HCT116 (cell line): ENCODE results near the gene SOAT2. TPM values are rescaled to one million over a fixed set of nuclear protein-coding genes. Genes with fewer than 3 reads are reported as not detected.

ENCODE experiments used
- ATAC-seq: fragments of 200-7000 bp; cut with Tn5 transposase; 2 replicates; pipeline ENCODE4 v1.9.1; 2020; ENCODE audit warnings: mild to moderate bottlenecking, moderate library complexity
- BruUV-seq: library from RNA; stranded (reverse); fragments of 400-500 nt; replicated peaks from 2 replicates; lab custom pipeline; 2021; lab: Mats Ljungman, UMichigan
- CTCF ChIA-PET: fragments of 300-600 bp; sonication (Branson Sonifier 250); formaldehyde crosslinking; loops from one replicate; lab custom pipeline; 2021; ENCODE audit warnings: antibody characterized with exemption; lab: Charles Lee
- POLR2A ChIA-PET: fragments of 300-600, 350-600 bp; sonication (Branson Sonifier 250); formaldehyde crosslinking; loops from one replicate; lab custom pipeline; 2021; ENCODE audit warnings: antibody characterized with exemption; lab: Charles Lee
- RAD21 ChIA-PET, 2 experiments: fragments of 300-600 bp; sonication (Branson Sonifier 250); formaldehyde crosslinking; loops; one replicate each; lab custom pipeline; 2023; ENCODE audit warnings: low total read pairs in 2 of 2; ENCODE audit not compliant: uncharacterized antibody in 2 of 2, unreplicated experiment in 2 of 2, low non-redundant PET in 1 of 2; lab: Charles Lee
- DNase-seq: peaks from one replicate; pipeline ENCODE4 v3.0.0-alpha.2; 2010; ENCODE audit warnings: low read depth, low spot score
- H2AFZ ChIP-seq: fragments of 200-600 bp; shearing (Covaris generic), sonication (generic); 2 replicates; pipeline ENCODE4 v1.6.1; 2017; ENCODE audit warnings: low read depth, mixed run types, mixed read lengths, antibody characterized with exemption, low read length; ENCODE audit not compliant: poor library complexity, severe bottlenecking
- H3K27ac ChIP-seq: 2 replicates; pipeline ENCODE4 v1.5.1; 2012; ENCODE audit warnings: low read depth, low read length
- H3K27me3 ChIP-seq: fragments of 200-600 bp; sonication (generic); 2 replicates; pipeline ENCODE4 v1.6.1; 2016; ENCODE audit warnings: mixed run types, low read length, mixed read lengths; ENCODE audit not compliant: insufficient read depth
- H3K36me3 ChIP-seq, 2 experiments: fragments of 200-500 bp in 1 of 2; fragments of 200-600 bp in 1 of 2; sonication (Bioruptor generic) in 1 of 2; sonication (generic) in 1 of 2; 2 replicates each; pipeline versions ENCODE4 v1.5.1 to v1.6.1; 2014 to 2016; ENCODE audit warnings: low read length in 2 of 2, inconsistent platforms in 1 of 2, mixed read lengths in 1 of 2, mixed run types in 1 of 2; ENCODE audit not compliant: insufficient read depth in 2 of 2, control insufficient read depth in 1 of 2
- H3K4me1 ChIP-seq, 2 experiments: fragments of 200-600 bp in 1 of 2; sonication (generic) in 1 of 2; 2 replicates each; pipeline versions ENCODE4 v1.5.1 to v1.6.1; 2012 to 2017; ENCODE audit warnings: low read length in 2 of 2, inconsistent platforms in 1 of 2, mild to moderate bottlenecking in 1 of 2, mixed read lengths in 1 of 2, mixed run types in 1 of 2, moderate library complexity in 1 of 2; ENCODE audit not compliant: insufficient read depth in 2 of 2, control insufficient read depth in 1 of 2
- H3K4me2 ChIP-seq: fragments of 200-600 bp; sonication (generic); 2 replicates; pipeline ENCODE4 v1.6.1; 2017; ENCODE audit warnings: mixed run types, low read length, mixed read lengths
- H3K4me3 ChIP-seq, 2 experiments: fragments of 200-600 bp in 1 of 2; sonication (generic) in 1 of 2; replicated peaks in 1 of 2; 2 replicates each; pipeline ENCODE4 v1.5.1; 2011 to 2016; ENCODE audit warnings: low read length in 2 of 2, control low read depth in 1 of 2, low read depth in 1 of 2, mild to moderate bottlenecking in 1 of 2, mixed read lengths in 1 of 2, mixed run types in 1 of 2
- H3K79me2 ChIP-seq: fragments of 200-600 bp; sonication (generic); 2 replicates; pipeline ENCODE4 v1.6.1; 2017; ENCODE audit warnings: mild to moderate bottlenecking, mixed run types, low read length, moderate library complexity, mixed read lengths; ENCODE audit not compliant: insufficient read depth
- H3K9ac ChIP-seq: fragments of 200-600 bp; sonication (generic); 2 replicates; pipeline ENCODE4 v1.6.1; 2016; ENCODE audit warnings: low read length, mixed read lengths
- H3K9me2 ChIP-seq: fragments of 200-600 bp; sonication (generic), shearing (Covaris generic); 2 replicates; pipeline ENCODE4 v1.6.1; 2017; ENCODE audit warnings: mixed run types, mild to moderate bottlenecking, moderate library complexity; ENCODE audit not compliant: insufficient read depth
- H3K9me3 ChIP-seq, 2 experiments: fragments of 200-500 bp in 1 of 2; fragments of 200-600 bp in 1 of 2; sonication (Bioruptor generic) in 1 of 2; sonication (generic) in 1 of 2; 2 replicates each; pipeline ENCODE4 v1.6.1; 2014 to 2017; ENCODE audit warnings: low read length in 2 of 2, mixed read lengths in 2 of 2, inconsistent platforms in 1 of 2, low read depth in 1 of 2, mild to moderate bottlenecking in 1 of 2, mixed run types in 1 of 2, moderate library complexity in 1 of 2; ENCODE audit not compliant: control insufficient read depth in 1 of 2, insufficient read depth in 1 of 2
- H4K20me1 ChIP-seq: fragments of 200-600 bp; sonication (generic), shearing (Covaris generic); 2 replicates; pipeline ENCODE4 v1.6.1; 2017; ENCODE audit warnings: mixed run types, mild to moderate bottlenecking, moderate library complexity; ENCODE audit not compliant: insufficient read depth
- CBX3 ChIP-seq: IDR thresholded peaks from 2 replicates; pipeline ENCODE4 v1.6.1; 2012; ENCODE audit warnings: low read depth
- EGR1 ChIP-seq: IDR thresholded peaks from 2 replicates; pipeline ENCODE4 v1.6.1; 2012; ENCODE audit warnings: low read depth
- ELF1 ChIP-seq: IDR thresholded peaks from 2 replicates; pipeline ENCODE4 v1.6.1; 2012; ENCODE audit warnings: low read depth, borderline replicate concordance
- JUND ChIP-seq: IDR thresholded peaks from 2 replicates; pipeline ENCODE4 v1.6.1; 2012
- RAD21 ChIP-seq: IDR thresholded peaks from 2 replicates; pipeline ENCODE4 v1.6.1; 2012; ENCODE audit warnings: low read depth, mild to moderate bottlenecking
- SRF ChIP-seq: IDR thresholded peaks from 2 replicates; pipeline ENCODE4 v1.6.1; 2012; ENCODE audit warnings: low read depth
- TCF7L2 ChIP-seq: IDR thresholded peaks from 2 replicates; pipeline ENCODE4 v1.7.0; 2011; ENCODE audit warnings: borderline replicate concordance, inconsistent platforms; ENCODE audit not compliant: insufficient read depth, insufficient read length; ENCODE audit errors: extremely low read depth
- YY1 ChIP-seq: IDR thresholded peaks from 2 replicates; pipeline ENCODE4 v1.6.1; 2011; ENCODE audit warnings: low read length, low read depth, moderate library complexity, mild to moderate bottlenecking; ENCODE audit not compliant: insufficient replicate concordance; ENCODE audit errors: extremely low read depth
- ZFX ChIP-seq: fragments of 450-650 bp; IDR thresholded peaks from 2 replicates; pipeline ENCODE4 v1.6.1; 2017
- ZNF274 ChIP-seq: fragments of 200-500 bp; sonication (Bioruptor generic); IDR thresholded peaks from 2 replicates; pipeline ENCODE4 v1.6.1; 2014; ENCODE audit warnings: mild to moderate bottlenecking, low read depth, low read length, inconsistent platforms
- intact Hi-C: fragments of 100-400 bp; cut with micrococcal nuclease; formaldehyde crosslinking; loops from 2 replicates; pipeline ENCODE4 v1.10.0; 2022
- total RNA-seq: library from RNA; stranded (reverse); gene quantifications from one replicate; pipeline ENCODE4 v1.2.1, GENCODE V29; 2021; ENCODE audit not compliant: unreplicated experiment
- TF ChIP-seq, protein P1 (sequence below): IDR thresholded peaks from 2 replicates; pipeline ENCODE4 v1.6.1; 2012
- TF ChIP-seq, protein P2 (sequence below): IDR thresholded peaks from 2 replicates; pipeline ENCODE4 v1.6.1; 2012
- TF ChIP-seq, protein P3 (sequence below): IDR thresholded peaks from 2 replicates; pipeline ENCODE4 v1.6.1; 2011; ENCODE audit warnings: mild to moderate bottlenecking, low read length, moderate library complexity; ENCODE audit not compliant: insufficient replicate concordance; ENCODE audit errors: extremely low read depth

SOAT2 gene
- total RNA-seq, 1 experiment from 2014 or later, result 0.17 TPM

DNA sequence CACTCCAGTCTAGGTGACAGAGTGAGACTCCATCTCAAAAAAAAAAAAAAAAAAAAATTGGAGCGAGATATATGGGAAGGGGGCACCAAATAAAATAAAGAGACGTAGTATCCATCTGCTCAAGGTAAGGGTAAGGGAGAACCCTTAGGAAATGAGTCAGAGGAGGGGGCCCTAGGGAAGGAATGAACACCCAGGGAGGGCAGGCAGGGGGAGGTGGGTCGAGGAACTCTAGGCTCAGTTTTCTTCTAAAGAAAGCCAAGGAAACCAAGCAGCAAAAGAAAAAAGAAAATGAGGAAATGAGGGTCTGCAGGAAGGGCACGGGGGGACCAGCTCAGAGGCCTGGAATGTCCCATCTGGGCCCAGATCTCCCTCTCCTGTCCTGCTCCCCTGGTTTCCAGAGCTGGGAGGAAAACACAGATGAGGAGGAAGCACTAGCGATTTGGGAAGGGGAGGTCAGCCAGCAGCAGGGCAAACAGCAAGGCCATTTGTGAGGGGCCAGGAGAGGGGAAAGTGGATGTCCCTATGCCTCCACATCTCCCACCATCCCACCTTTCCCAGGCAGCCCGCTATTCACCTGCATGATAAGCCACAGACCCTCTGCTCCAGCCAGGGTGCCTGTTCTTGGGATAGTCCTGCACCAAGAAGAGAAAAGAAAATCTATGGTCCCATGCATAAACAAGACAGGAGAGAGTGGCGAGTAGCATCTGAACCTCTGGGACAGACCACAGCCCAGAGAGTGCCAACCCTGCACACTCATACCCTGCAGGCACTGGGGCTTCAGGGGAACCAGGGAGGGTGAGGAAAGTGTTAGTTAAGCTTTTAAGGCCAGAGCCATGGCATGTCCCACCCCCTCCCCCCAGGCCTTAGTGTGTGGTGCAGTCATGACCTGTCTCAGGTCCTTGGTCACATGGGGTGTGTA, 36.0 kb upstream of the SOAT2 start:
- no peak for TF ChIP-seq YY1
- TF ChIP-seq RAD21, result no peak
- TF ChIP-seq TCF7L2, result no peak
- no peak for TF ChIP-seq ELF1
- TF ChIP-seq ZNF274, result no peak
- TF ChIP-seq SRF, result no peak
- no peak for TF ChIP-seq ZFX
- no peak for TF ChIP-seq EGR1
- TF ChIP-seq, protein P1, sequence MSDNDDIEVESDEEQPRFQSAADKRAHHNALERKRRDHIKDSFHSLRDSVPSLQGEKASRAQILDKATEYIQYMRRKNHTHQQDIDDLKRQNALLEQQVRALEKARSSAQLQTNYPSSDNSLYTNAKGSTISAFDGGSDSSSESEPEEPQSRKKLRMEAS, result no peak
- TF ChIP-seq, protein P2, sequence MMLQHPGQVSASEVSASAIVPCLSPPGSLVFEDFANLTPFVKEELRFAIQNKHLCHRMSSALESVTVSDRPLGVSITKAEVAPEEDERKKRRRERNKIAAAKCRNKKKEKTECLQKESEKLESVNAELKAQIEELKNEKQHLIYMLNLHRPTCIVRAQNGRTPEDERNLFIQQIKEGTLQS, result no peak
- TF ChIP-seq JUND, result no peak
- no peak for TF ChIP-seq CBX3
- TF ChIP-seq, protein P3, sequence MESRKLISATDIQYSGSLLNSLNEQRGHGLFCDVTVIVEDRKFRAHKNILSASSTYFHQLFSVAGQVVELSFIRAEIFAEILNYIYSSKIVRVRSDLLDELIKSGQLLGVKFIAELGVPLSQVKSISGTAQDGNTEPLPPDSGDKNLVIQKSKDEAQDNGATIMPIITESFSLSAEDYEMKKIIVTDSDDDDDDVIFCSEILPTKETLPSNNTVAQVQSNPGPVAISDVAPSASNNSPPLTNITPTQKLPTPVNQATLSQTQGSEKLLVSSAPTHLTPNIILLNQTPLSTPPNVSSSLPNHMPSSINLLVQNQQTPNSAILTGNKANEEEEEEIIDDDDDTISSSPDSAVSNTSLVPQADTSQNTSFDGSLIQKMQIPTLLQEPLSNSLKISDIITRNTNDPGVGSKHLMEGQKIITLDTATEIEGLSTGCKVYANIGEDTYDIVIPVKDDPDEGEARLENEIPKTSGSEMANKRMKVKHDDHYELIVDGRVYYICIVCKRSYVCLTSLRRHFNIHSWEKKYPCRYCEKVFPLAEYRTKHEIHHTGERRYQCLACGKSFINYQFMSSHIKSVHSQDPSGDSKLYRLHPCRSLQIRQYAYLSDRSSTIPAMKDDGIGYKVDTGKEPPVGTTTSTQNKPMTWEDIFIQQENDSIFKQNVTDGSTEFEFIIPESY, result no peak
- H3K4me2 ChIP-seq, result peak overlapping the region; percentile 62
- H3K9ac ChIP-seq, result no peak overlapping the region
- H3K27ac ChIP-seq, result peak overlapping the region; percentile 9; the same call in 1 of the 2 replicates
- peaks cover 3 to 36% of the 10 kb centered on the region in 2 experiments; a peak in 3 of 4 replicates for H3K36me3 ChIP-seq
- H2AFZ ChIP-seq, result no peak overlapping the region
- BruUV-seq, result no TSS peak
- H4K20me1 ChIP-seq, result no peaks in the 10 kb centered on the region
- intact Hi-C loops, result loop anchor here (1.0 to 10.0 kb wide), 2 partner anchors 92 to 217 kb away; no protein-coding TSS in a partner anchor
- ATAC-seq, result no peak
- no peaks in the 10 kb centered on the region for H3K27me3 ChIP-seq
- H3K9me2 ChIP-seq, result no peaks in the 10 kb centered on the region
- no peak for DNase-seq
- CTCF ChIA-PET, result interaction anchor here (0.5 to 3.9 kb wide), 9 partner anchors 13 to 404 kb away, joined by 3 to 110 read pairs (median 13); partner anchors contain the start of genes CSAD, IGFBP6 and ZNF740
- H3K4me1 ChIP-seq, result peaks cover 12 to 52% of the 10 kb centered on the region in 2 experiments
- RAD21 ChIA-PET, result interaction anchor here (1.3 to 3.2 kb wide), 4 partner anchors 30 to 92 kb away, joined by 3 to 30 read pairs (median 18); partner anchors contain the start of gene IGFBP6 (in 2 of the 2)
- H3K79me2 ChIP-seq, result no peaks in the 10 kb centered on the region
- no peak overlapping the region for H3K4me3 ChIP-seq
- POLR2A ChIA-PET, result interaction anchor here (1.3 to 2.9 kb wide), 2 partner anchors 12 to 32 kb away, joined by 7 to 13 read pairs; partner anchors contain the start of gene SPRYD3
- no peaks in the 10 kb centered on the region for H3K9me3 ChIP-seq
